HCT116 (cell line): ENCODE data around the gene KCTD10. TPM values are rescaled to one million over a fixed set of nuclear protein-coding genes. Genes with fewer than 3 reads are reported as not detected.

Experiments
- ATAC-seq: fragments of 200-7000 bp; cut with Tn5 transposase; 2 replicates; pipeline ENCODE4 v1.9.1; 2020; ENCODE audit warnings: mild to moderate bottlenecking, moderate library complexity
- BruUV-seq: library from RNA; stranded (reverse); fragments of 400-500 nt; replicated peaks from 2 replicates; lab custom pipeline; 2021; lab: Mats Ljungman, UMichigan
- CTCF ChIA-PET: fragments of 300-600 bp; sonication (Branson Sonifier 250); formaldehyde crosslinking; loops from one replicate; lab custom pipeline; 2021; ENCODE audit warnings: antibody characterized with exemption; lab: Charles Lee
- POLR2A ChIA-PET: fragments of 300-600, 350-600 bp; sonication (Branson Sonifier 250); formaldehyde crosslinking; loops from one replicate; lab custom pipeline; 2021; ENCODE audit warnings: antibody characterized with exemption; lab: Charles Lee
- RAD21 ChIA-PET, 2 experiments: fragments of 300-600 bp; sonication (Branson Sonifier 250); formaldehyde crosslinking; loops; one replicate each; lab custom pipeline; 2023; ENCODE audit warnings: low total read pairs in 2 of 2; ENCODE audit not compliant: uncharacterized antibody in 2 of 2, unreplicated experiment in 2 of 2, low non-redundant PET in 1 of 2; lab: Charles Lee
- DNase-seq: peaks from one replicate; pipeline ENCODE4 v3.0.0-alpha.2; 2010; ENCODE audit warnings: low read depth, low spot score
- H2AFZ ChIP-seq: fragments of 200-600 bp; shearing (Covaris generic), sonication (generic); 2 replicates; pipeline ENCODE4 v1.6.1; 2017; ENCODE audit warnings: low read depth, mixed run types, mixed read lengths, antibody characterized with exemption, low read length; ENCODE audit not compliant: poor library complexity, severe bottlenecking
- H3K27ac ChIP-seq: 2 replicates; pipeline ENCODE4 v1.5.1; 2012; ENCODE audit warnings: low read depth, low read length
- H3K27me3 ChIP-seq: fragments of 200-600 bp; sonication (generic); 2 replicates; pipeline ENCODE4 v1.6.1; 2016; ENCODE audit warnings: mixed run types, low read length, mixed read lengths; ENCODE audit not compliant: insufficient read depth
- H3K36me3 ChIP-seq, 2 experiments: fragments of 200-500 bp in 1 of 2; fragments of 200-600 bp in 1 of 2; sonication (Bioruptor generic) in 1 of 2; sonication (generic) in 1 of 2; 2 replicates each; pipeline versions ENCODE4 v1.5.1 to v1.6.1; 2014 to 2016; ENCODE audit warnings: low read length in 2 of 2, inconsistent platforms in 1 of 2, mixed read lengths in 1 of 2, mixed run types in 1 of 2; ENCODE audit not compliant: insufficient read depth in 2 of 2, control insufficient read depth in 1 of 2
- H3K4me1 ChIP-seq, 2 experiments: fragments of 200-600 bp in 1 of 2; sonication (generic) in 1 of 2; 2 replicates each; pipeline versions ENCODE4 v1.5.1 to v1.6.1; 2012 to 2017; ENCODE audit warnings: low read length in 2 of 2, inconsistent platforms in 1 of 2, mild to moderate bottlenecking in 1 of 2, mixed read lengths in 1 of 2, mixed run types in 1 of 2, moderate library complexity in 1 of 2; ENCODE audit not compliant: insufficient read depth in 2 of 2, control insufficient read depth in 1 of 2
- H3K4me2 ChIP-seq: fragments of 200-600 bp; sonication (generic); 2 replicates; pipeline ENCODE4 v1.6.1; 2017; ENCODE audit warnings: mixed run types, low read length, mixed read lengths
- H3K4me3 ChIP-seq, 2 experiments: fragments of 200-600 bp in 1 of 2; sonication (generic) in 1 of 2; replicated peaks in 1 of 2; 2 replicates each; pipeline ENCODE4 v1.5.1; 2011 to 2016; ENCODE audit warnings: low read length in 2 of 2, control low read depth in 1 of 2, low read depth in 1 of 2, mild to moderate bottlenecking in 1 of 2, mixed read lengths in 1 of 2, mixed run types in 1 of 2
- H3K79me2 ChIP-seq: fragments of 200-600 bp; sonication (generic); 2 replicates; pipeline ENCODE4 v1.6.1; 2017; ENCODE audit warnings: mild to moderate bottlenecking, mixed run types, low read length, moderate library complexity, mixed read lengths; ENCODE audit not compliant: insufficient read depth
- H3K9ac ChIP-seq: fragments of 200-600 bp; sonication (generic); 2 replicates; pipeline ENCODE4 v1.6.1; 2016; ENCODE audit warnings: low read length, mixed read lengths
- H3K9me2 ChIP-seq: fragments of 200-600 bp; sonication (generic), shearing (Covaris generic); 2 replicates; pipeline ENCODE4 v1.6.1; 2017; ENCODE audit warnings: mixed run types, mild to moderate bottlenecking, moderate library complexity; ENCODE audit not compliant: insufficient read depth
- H3K9me3 ChIP-seq, 2 experiments: fragments of 200-500 bp in 1 of 2; fragments of 200-600 bp in 1 of 2; sonication (Bioruptor generic) in 1 of 2; sonication (generic) in 1 of 2; 2 replicates each; pipeline ENCODE4 v1.6.1; 2014 to 2017; ENCODE audit warnings: low read length in 2 of 2, mixed read lengths in 2 of 2, inconsistent platforms in 1 of 2, low read depth in 1 of 2, mild to moderate bottlenecking in 1 of 2, mixed run types in 1 of 2, moderate library complexity in 1 of 2; ENCODE audit not compliant: control insufficient read depth in 1 of 2, insufficient read depth in 1 of 2
- H4K20me1 ChIP-seq: fragments of 200-600 bp; sonication (generic), shearing (Covaris generic); 2 replicates; pipeline ENCODE4 v1.6.1; 2017; ENCODE audit warnings: mixed run types, mild to moderate bottlenecking, moderate library complexity; ENCODE audit not compliant: insufficient read depth
- ELF1 ChIP-seq: IDR thresholded peaks from 2 replicates; pipeline ENCODE4 v1.6.1; 2012; ENCODE audit warnings: low read depth, borderline replicate concordance
- REST ChIP-seq: IDR thresholded peaks from 2 replicates; pipeline ENCODE4 v1.6.1; 2012; ENCODE audit warnings: low read depth
- ZBTB33 ChIP-seq: IDR thresholded peaks from 2 replicates; pipeline ENCODE4 v1.6.1; 2011; ENCODE audit warnings: mild to moderate bottlenecking, low read length, moderate library complexity; ENCODE audit not compliant: insufficient replicate concordance; ENCODE audit errors: extremely low read depth
- intact Hi-C: fragments of 100-400 bp; cut with micrococcal nuclease; formaldehyde crosslinking; loops from 2 replicates; pipeline ENCODE4 v1.10.0; 2022
- total RNA-seq: library from RNA; stranded (reverse); gene quantifications from one replicate; pipeline ENCODE4 v1.2.1, GENCODE V29; 2021; ENCODE audit not compliant: unreplicated experiment

The KCTD10 gene
- total RNA-seq, 1 experiment from 2014 or later: 34.7 TPM

GRCh38 chr12:109455706-109456105, 21.4 kb downstream of the KCTD10 start:
- Histone ChIP-seq H3K79me2 (peaks cover 19% of the 10 kb centered on the region), H3K9ac (no peak overlapping the region), H3K27me3 (no peaks in the 10 kb centered on the region), H3K27ac (no peak overlapping the region), H3K9me2 (no peaks in the 10 kb centered on the region), H3K4me1 (no peaks in the 10 kb centered on the region), H2AFZ (no peak overlapping the region), H3K9me3 (no peaks in the 10 kb centered on the region), H3K4me3 (no peak overlapping the region), H3K36me3 (peaks cover 42 to 44% of the 10 kb centered on the region in 2 experiments), H3K4me2 (no peak overlapping the region), H4K20me1 (no peaks in the 10 kb centered on the region)
- ATAC-seq (no peak), DNase-seq (no peak)
- intact Hi-C loops: no loop called here
- ChIA-PET RAD21 (no interaction called here), POLR2A (no interaction called here), CTCF (no interaction called here)
- TF ChIP-seq ZBTB33: no peak
- no peak for TF ChIP-seq REST
- no peak for TF ChIP-seq ELF1
- BruUV-seq: no TSS peak
